Right cardiac atrium (tissue), 5 donors: ENCODE measurements around the gene CHRNB2. TPM values are rescaled to one million over a fixed set of nuclear protein-coding genes. Genes with fewer than 3 reads are reported as not detected.

ENCODE experiments used
- ATAC-seq, 2 donors: fragments of 200-7000 bp; cut with Tn5 transposase; one replicate each; pipeline versions ENCODE4 v1.8.0 to v1.9.1; 2020; ENCODE audit warnings: moderate library complexity in 2 of 2, mild to moderate bottlenecking in 1 of 2
- DNase-seq, 3 donors: peaks; one replicate each; pipeline ENCODE4 v3.0.0-alpha.2; 2020
- H3K27ac ChIP-seq: one replicate; pipeline ENCODE4 v1.5.1; 2013; ENCODE audit warnings: mild to moderate bottlenecking, low read length, control low read depth, moderate library complexity
- H3K27me3 ChIP-seq: one replicate; pipeline ENCODE4 v1.6.1; 2013; ENCODE audit not compliant: control insufficient read depth, insufficient read depth
- H3K4me1 ChIP-seq: one replicate; pipeline ENCODE4 v1.6.1; 2013; ENCODE audit warnings: low read length; ENCODE audit not compliant: control insufficient read depth, insufficient read depth
- H3K4me3 ChIP-seq: one replicate; pipeline ENCODE4 v1.5.1; 2013; ENCODE audit warnings: low read length, control low read depth
- H3K9me3 ChIP-seq: one replicate; pipeline ENCODE4 v1.6.1; 2013; ENCODE audit warnings: low read length; ENCODE audit not compliant: control insufficient read depth
- WGBS: extraction: QIAGEN DNeasy Blood & Tissue Kit; methylation state at CpG from one replicate; pipeline ENCODE4 v1.1.7; 2013; 5-methylcytosine and 5-hydroxymethylcytosine counted together
- intact Hi-C, 4 donors: fragments of 100-400 bp; cut with DNase I; formaldehyde crosslinking; loops; one replicate each; pipeline versions ENCODE4 v1.11.0 to v1.14.0; 2022 to 2023
- polyA plus RNA-seq: library from polyadenylated mRNA; stranded (reverse); fragments of 200-250 nt; gene quantifications from one replicate; pipeline ENCODE4 v1.2.3, GENCODE V29; 2013
- total RNA-seq, 4 donors: library from RNA; stranded (reverse); fragmentation: NEBNext Ultra II Directional; extraction: Animal tissue kit (Norgen Biotek cat#: 25700); gene quantifications; one replicate each; pipeline ENCODE4 v1.2.1, GENCODE V29; 2021
- donor health status: healthy with polysubstance abuse.
- donor health status: DM: no; HTN: yes; CAD: no.
- donor health status: DM: no; HTN: no; CAD: no.
- donor health status: DM: no; HTN: yes; CAD: no; lungs with severe emphysema.
- donor health status: DM: yes; HTN: yes; CAD: no.

CHRNB2 gene
- total and polyA plus RNA-seq, 5 donors = 0.07 TPM; not detected in 4

GRCh38 chr1:154581766-154582165 lies 14.2 kb downstream of the CHRNB2 start:
- Histone ChIP-seq H3K4me3 (no peak overlapping the region), H3K27me3 (no peaks in the 10 kb centered on the region), H3K9me3 (no peaks in the 10 kb centered on the region), H3K4me1 (peaks cover 3% of the 10 kb centered on the region), H3K27ac (no peak overlapping the region)
- no peak for ATAC-seq
- WGBS = 89% methylated on average over 3 of the region's 3 CpGs
- no peak for DNase-seq
- intact Hi-C loops = no loop called here

GRCh38 chr1:154582885-154583284 lies 15.3 kb downstream of the CHRNB2 start:
- intact Hi-C loops = no loop called here
- DNase-seq = no peak
- H3K27ac ChIP-seq = no peak overlapping the region

GRCh38 chr1:154583773-154584172 lies 16.2 kb downstream of the CHRNB2 start:
- Histone ChIP-seq H3K27ac (no peak overlapping the region), H3K9me3 (no peaks in the 10 kb centered on the region), H3K27me3 (no peaks in the 10 kb centered on the region), H3K4me3 (no peak overlapping the region), H3K4me1 (no peaks in the 10 kb centered on the region)
- 31% methylated on average over 9 of the region's 9 CpGs for WGBS
- no peak for DNase-seq
- peak in 1 of 2 donors; percentile 31 for ATAC-seq
- intact Hi-C loops = no loop called here

More at GRCh38 chr1:154582885-154583284, 15.3 kb downstream of the CHRNB2 start:
- WGBS = 80% methylated on average over 6 of the region's 6 CpGs
- no peaks in the 10 kb centered on the region for H3K9me3 ChIP-seq
- no peak for ATAC-seq
- no peaks in the 10 kb centered on the region for H3K27me3 ChIP-seq
- H3K4me1 ChIP-seq = no peaks in the 10 kb centered on the region
- H3K4me3 ChIP-seq = no peak overlapping the region

GRCh38 chr1:154584267-154584994 lies 16.9 kb downstream of the CHRNB2 start:
- Histone ChIP-seq H3K27ac (no peak overlapping the region), H3K4me3 (no peak overlapping the region), H3K9me3 (no peaks in the 10 kb centered on the region), H3K27me3 (no peaks in the 10 kb centered on the region), H3K4me1 (no peaks in the 10 kb centered on the region)
- intact Hi-C loops = no loop called here
- ATAC-seq (peak in 1 of 2 donors; percentile 31), DNase-seq (no peak)
- WGBS = 73% methylated on average over 9 of the region's 9 CpGs

GRCh38 chr1:154586231-154586630 lies 18.7 kb downstream of the CHRNB2 start:
- no peak for DNase-seq
- H3K4me1 ChIP-seq = no peaks in the 10 kb centered on the region
- no peak for ATAC-seq
- no peaks in the 10 kb centered on the region for H3K9me3 ChIP-seq
- WGBS = 80% methylated on average over 10 of the region's 10 CpGs
- H3K27me3 ChIP-seq = no peaks in the 10 kb centered on the region
- H3K4me3 ChIP-seq = no peak overlapping the region
- no peak overlapping the region for H3K27ac ChIP-seq
- intact Hi-C loops = loop anchor here in 1 of 4 donors (5.0 kb wide), 1 partner anchor 56 kb away; no protein-coding TSS in a partner anchor

GRCh38 chr1:154586641-154587040 lies 19.1 kb downstream of the CHRNB2 start:
- Histone ChIP-seq H3K27ac (no peak overlapping the region), H3K4me1 (no peaks in the 10 kb centered on the region), H3K27me3 (no peaks in the 10 kb centered on the region), H3K9me3 (no peaks in the 10 kb centered on the region), H3K4me3 (no peak overlapping the region)
- no peak for DNase-seq
- no peak for ATAC-seq
- intact Hi-C loops = loop anchor here in 1 of 4 donors (5.0 kb wide), 1 partner anchor 56 kb away; no protein-coding TSS in a partner anchor
- WGBS = 93% methylated on average over 6 of the region's 6 CpGs

GRCh38 chr1:154589780-154590179 lies 22.2 kb downstream of the CHRNB2 start:
- WGBS = 74% methylated on average over 10 of the region's 10 CpGs
- no peak for ATAC-seq
- Histone ChIP-seq H3K27me3 (no peaks in the 10 kb centered on the region), H3K4me1 (no peaks in the 10 kb centered on the region), H3K4me3 (no peak overlapping the region), H3K27ac (no peak overlapping the region), H3K9me3 (no peaks in the 10 kb centered on the region)
- intact Hi-C loops = loop anchor here in 1 of 4 donors (5.0 kb wide), 1 partner anchor 53 kb away; no protein-coding TSS in a partner anchor
- DNase-seq = no peak

- 85% methylated on average over 5 of the region's 5 CpGs for WGBS
- Histone ChIP-seq H3K27ac (no peak overlapping the region), H3K4me1 (no peaks in the 10 kb centered on the region), H3K4me3 (no peak overlapping the region), H3K9me3 (no peaks in the 10 kb centered on the region), H3K27me3 (no peaks in the 10 kb centered on the region)
- intact Hi-C loops = no loop called here
- DNase-seq = no peak
- no peak for ATAC-seq
These were observed 23.2 kb downstream of the CHRNB2 start for GRCh38 chr1:154590756-154591155.

GRCh38 chr1:154591206-154591605 lies 23.6 kb downstream of the CHRNB2 start:
- Histone ChIP-seq H3K27me3 (no peaks in the 10 kb centered on the region), H3K27ac (no peak overlapping the region), H3K9me3 (no peaks in the 10 kb centered on the region), H3K4me1 (no peaks in the 10 kb centered on the region), H3K4me3 (no peak overlapping the region)
- intact Hi-C loops = no loop called here
- ATAC-seq (no peak), DNase-seq (no peak)
- 94% methylated on average over 7 of the region's 7 CpGs for WGBS

GRCh38 chr1:154593390-154593789 lies 25.8 kb downstream of the CHRNB2 start:
- ATAC-seq (no peak), DNase-seq (no peak)
- no peaks in the 10 kb centered on the region for H3K9me3 ChIP-seq
- no peak overlapping the region for H3K4me3 ChIP-seq
- H3K27me3 ChIP-seq = no peaks in the 10 kb centered on the region
- H3K4me1 ChIP-seq = no peaks in the 10 kb centered on the region
- no peak overlapping the region for H3K27ac ChIP-seq
- intact Hi-C loops = no loop called here

GRCh38 chr1:154594811-154595210 lies 27.2 kb downstream of the CHRNB2 start:
- intact Hi-C loops = no loop called here
- H3K27me3 ChIP-seq = no peaks in the 10 kb centered on the region
- H3K27ac ChIP-seq = no peak overlapping the region
- DNase-seq (no peak), ATAC-seq (no peak)
- peaks cover 2% of the 10 kb centered on the region for H3K4me1 ChIP-seq
- H3K4me3 ChIP-seq = no peak overlapping the region
- H3K9me3 ChIP-seq = no peaks in the 10 kb centered on the region
- WGBS = 84% methylated on average over 7 of the region's 7 CpGs
